B cell (primary cell): ENCODE data around the gene MCF2L. TPM values are rescaled to one million over a fixed set of nuclear protein-coding genes. Genes with fewer than 3 reads are reported as not detected.

Source experiments
- ATAC-seq: fragments of 200-7000 bp; cut with Tn5 transposase; one replicate; pipeline ENCODE4 v1.10.0; 2021; ENCODE audit warnings: low read depth, mild to moderate bottlenecking, moderate number of reproducible peaks, moderate library complexity
- CTCF ChIA-PET: fragments of 350-600 bp; sonication (Branson Sonifier 250); formaldehyde crosslinking; loops from one replicate; lab custom pipeline; 2021; ENCODE audit warnings: antibody characterized with exemption, inconsistent platforms; lab: Charles Lee
- POLR2A ChIA-PET: fragments of 350-600 bp; sonication (Branson Sonifier 250); formaldehyde crosslinking; loops from one replicate; lab custom pipeline; 2021; ENCODE audit warnings: antibody characterized with exemption; lab: Charles Lee
- DNase-seq: peaks from one replicate; pipeline ENCODE4 v3.0.0; 2013
- H2AFZ ChIP-seq: 2 replicates; pipeline ENCODE4 v1.6.1; 2012; ENCODE audit warnings: mild to moderate bottlenecking, low read depth, low read length; ENCODE audit not compliant: insufficient read depth, poor library complexity, severe bottlenecking
- H3K27ac ChIP-seq, 2 donors: 1 replicate in 1 of 2; 2 replicates in 1 of 2; pipeline ENCODE4 v1.5.1; 2012 to 2013; ENCODE audit warnings: low read length in 2 of 2, mild to moderate bottlenecking in 2 of 2, moderate library complexity in 1 of 2
- H3K27me3 ChIP-seq, 4 experiments: fragments of 200-600 bp in 1 of 4; sonication (generic) in 1 of 4; replicated peaks in 1 of 4; 1 replicate in 2 of 4; 2 replicates in 2 of 4; pipeline versions ENCODE4 v1.6.1 to v1.7.0; 2013 to 2016; ENCODE audit warnings: low read length in 3 of 4, mild to moderate bottlenecking in 2 of 4, mixed read lengths in 1 of 4, moderate library complexity in 1 of 4; ENCODE audit not compliant: insufficient read depth in 4 of 4, control insufficient read depth in 3 of 4; ENCODE audit errors: control extremely low read depth in 1 of 4
- H3K36me3 ChIP-seq, 2 experiments: replicated peaks in 1 of 2; 1 replicate in 1 of 2; 2 replicates in 1 of 2; pipeline versions ENCODE4 v1.6.1 to v1.7.1; 2013; ENCODE audit warnings: low read length in 1 of 2; ENCODE audit not compliant: insufficient read depth in 2 of 2, control insufficient read depth in 1 of 2; ENCODE audit errors: control extremely low read depth in 1 of 2, extremely low read depth in 1 of 2
- H3K4me1 ChIP-seq, 2 donors: fragments of 200-600 bp in 1 of 2; sonication (generic) in 1 of 2; 1 replicate in 1 of 2; 2 replicates in 1 of 2; pipeline versions ENCODE4 v1.5.1 to v1.6.1; 2013 to 2017; ENCODE audit warnings: low read length in 2 of 2; ENCODE audit not compliant: control insufficient read depth in 2 of 2, insufficient read depth in 2 of 2
- H3K4me2 ChIP-seq: replicated peaks from 2 replicates; pipeline ENCODE3; 2012; ENCODE audit warnings: mild to moderate bottlenecking, low read depth, low read length; ENCODE audit not compliant: poor library complexity, severe bottlenecking
- H3K4me3 ChIP-seq, 5 experiments: fragments of 200-600 bp in 1 of 5; sonication (generic) in 1 of 5; 1 replicate in 3 of 5; 2 replicates in 2 of 5; pipeline versions ENCODE4 v1.5.1 to v1.7.0; 2011 to 2016; ENCODE audit warnings: low read length in 4 of 5, mild to moderate bottlenecking in 4 of 5, low read depth in 2 of 5, control low read depth in 1 of 5, moderate library complexity in 1 of 5; ENCODE audit not compliant: insufficient read depth in 1 of 5; ENCODE audit errors: control extremely low read depth in 1 of 5, extremely low read depth in 1 of 5
- H3K79me2 ChIP-seq: fragments of 200-600 bp; sonication (generic); one replicate; pipeline ENCODE4 v1.6.0; 2016; ENCODE audit warnings: low read length; ENCODE audit not compliant: control insufficient read depth, insufficient read depth
- H3K9ac ChIP-seq: fragments of 200-600 bp; sonication (generic); 2 replicates; pipeline ENCODE4 v1.6.1; 2017; ENCODE audit warnings: mild to moderate bottlenecking, low read length, moderate library complexity
- H3K9me3 ChIP-seq, 3 donors: one replicate each; pipeline versions ENCODE4 v1.6.1 to v1.7.1; 2013; ENCODE audit warnings: low read length in 2 of 3; ENCODE audit not compliant: control insufficient read depth in 2 of 3, insufficient read depth in 1 of 3; ENCODE audit errors: control extremely low read depth in 1 of 3
- H4K20me1 ChIP-seq: 2 replicates; pipeline ENCODE4 v1.6.0; 2012; ENCODE audit warnings: mild to moderate bottlenecking, low read length; ENCODE audit not compliant: insufficient read depth, control insufficient read depth, poor library complexity, severe bottlenecking
- H3K27ac Mint-ChIP-seq: one replicate; pipeline ENCODE4 v1.8.0; 2021; ENCODE audit warnings: mixed read lengths
- H3K27me3 Mint-ChIP-seq: one replicate; pipeline ENCODE4 v1.8.0; 2021; ENCODE audit warnings: mixed read lengths
- H3K4me1 Mint-ChIP-seq: one replicate; pipeline ENCODE4 v1.8.0; 2021; ENCODE audit warnings: mixed read lengths
- H3K4me3 Mint-ChIP-seq: one replicate; pipeline ENCODE4 v1.8.0; 2021; ENCODE audit warnings: mixed read lengths
- H3K9me3 Mint-ChIP-seq: one replicate; pipeline ENCODE4 v1.8.0; 2022; ENCODE audit warnings: mixed read lengths; ENCODE audit not compliant: insufficient read depth
- EZH2 ChIP-seq: IDR thresholded peaks from 2 replicates; pipeline ENCODE4 v1.6.1; 2012; ENCODE audit warnings: borderline replicate concordance, low read depth, mild to moderate bottlenecking, moderate library complexity, low read length; ENCODE audit not compliant: insufficient read depth, poor library complexity, severe bottlenecking
- WGBS: methylation state at CpG from one replicate; pipeline ENCODE4 v1.1.5; 2013; ENCODE audit warnings: missing lambda C conversion rate; ENCODE audit not compliant: insufficient coverage; 5-methylcytosine and 5-hydroxymethylcytosine counted together
- intact Hi-C: fragments of 100-400 bp; cut with micrococcal nuclease; formaldehyde crosslinking; loops from one replicate; pipeline ENCODE4 v1.10.0; 2022
- polyA plus RNA-seq: library from polyadenylated mRNA; depleted of rRNA; stranded (reverse); fragments of >200 nt; gene quantifications from 2 replicates; pipeline ENCODE4 v1.2.3, GENCODE V29; 2012
- total RNA-seq, 2 donors: library from RNA; stranded (reverse); fragments of 120-200 nt in 1 of 2; gene quantifications; 1 replicate in 1 of 2; 2 replicates in 1 of 2; pipeline versions ENCODE4 v1.2.3 to v1.2.4, GENCODE V29; 2013 to 2022
- TF ChIP-seq, protein P1 (sequence below): fragments of 200-600 bp; IDR thresholded peaks from one replicate; pipeline ENCODE4 v1.8.0; 2022; ENCODE audit warnings: antibody characterized with exemption, mild to moderate bottlenecking

The MCF2L gene
- total and polyA plus RNA-seq, 2 donors (not counting 1 experiment from before 2014, with no cell fraction given): 3.7 to 8.2 TPM

GRCh38 chr13:112983042-112983305, 14.0 kb downstream of the MCF2L start:
- Histone ChIP-seq H3K36me3 (no peaks in the 10 kb centered on the region), H4K20me1 (no peaks in the 10 kb centered on the region), H3K9me3 (peaks cover 0 to 14% (median 0%) of the 10 kb centered on the region in 3 donors), H3K9ac (no peak overlapping the region), H3K4me2 (no peak overlapping the region), H3K27me3 (no peaks in the 10 kb centered on the region), H2AFZ (no peak overlapping the region), H3K79me2 (no peaks in the 10 kb centered on the region), H3K4me1 (no peaks in the 10 kb centered on the region), H3K4me3 (no peak overlapping the region), H3K27ac (no peak overlapping the region)
- Mint-ChIP-seq H3K4me1 (peaks cover 3% of the 10 kb centered on the region), H3K4me3 (no peak overlapping the region), H3K27ac (no peak overlapping the region), H3K27me3 (peaks cover 2% of the 10 kb centered on the region), H3K9me3 (no peaks in the 10 kb centered on the region)
- WGBS: 94% methylated on average over 5 of the region's 5 CpGs
- no peak for ATAC-seq
- DNase-seq: no peak
- intact Hi-C loops: no loop called here
- CTCF ChIA-PET: no interaction called here
- POLR2A ChIA-PET: no interaction called here
- no peak for TF ChIP-seq EZH2
- TF ChIP-seq, protein P1, sequence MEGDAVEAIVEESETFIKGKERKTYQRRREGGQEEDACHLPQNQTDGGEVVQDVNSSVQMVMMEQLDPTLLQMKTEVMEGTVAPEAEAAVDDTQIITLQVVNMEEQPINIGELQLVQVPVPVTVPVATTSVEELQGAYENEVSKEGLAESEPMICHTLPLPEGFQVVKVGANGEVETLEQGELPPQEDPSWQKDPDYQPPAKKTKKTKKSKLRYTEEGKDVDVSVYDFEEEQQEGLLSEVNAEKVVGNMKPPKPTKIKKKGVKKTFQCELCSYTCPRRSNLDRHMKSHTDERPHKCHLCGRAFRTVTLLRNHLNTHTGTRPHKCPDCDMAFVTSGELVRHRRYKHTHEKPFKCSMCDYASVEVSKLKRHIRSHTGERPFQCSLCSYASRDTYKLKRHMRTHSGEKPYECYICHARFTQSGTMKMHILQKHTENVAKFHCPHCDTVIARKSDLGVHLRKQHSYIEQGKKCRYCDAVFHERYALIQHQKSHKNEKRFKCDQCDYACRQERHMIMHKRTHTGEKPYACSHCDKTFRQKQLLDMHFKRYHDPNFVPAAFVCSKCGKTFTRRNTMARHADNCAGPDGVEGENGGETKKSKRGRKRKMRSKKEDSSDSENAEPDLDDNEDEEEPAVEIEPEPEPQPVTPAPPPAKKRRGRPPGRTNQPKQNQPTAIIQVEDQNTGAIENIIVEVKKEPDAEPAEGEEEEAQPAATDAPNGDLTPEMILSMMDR: no peak

- Histone ChIP-seq H3K27me3 (no peaks in the 10 kb centered on the region), H2AFZ (no peak overlapping the region), H3K9ac (no peak overlapping the region), H3K9me3 (peaks cover 0 to 20% (median 0%) of the 10 kb centered on the region in 3 donors), H3K36me3 (no peaks in the 10 kb centered on the region), H3K27ac (no peak overlapping the region), H4K20me1 (no peaks in the 10 kb centered on the region), H3K4me2 (no peak overlapping the region), H3K79me2 (no peaks in the 10 kb centered on the region), H3K4me3 (no peak overlapping the region), H3K4me1 (no peaks in the 10 kb centered on the region)
- ATAC-seq (no peak), DNase-seq (no peak)
- TF ChIP-seq, protein P1: no peak
- no peak for TF ChIP-seq EZH2
- POLR2A ChIA-PET: no interaction called here
- Mint-ChIP-seq H3K4me3 (no peak overlapping the region), H3K9me3 (no peaks in the 10 kb centered on the region), H3K27ac (no peak overlapping the region), H3K4me1 (peaks cover 3% of the 10 kb centered on the region), H3K27me3 (peaks cover 2% of the 10 kb centered on the region)
- CTCF ChIA-PET: no interaction called here
- intact Hi-C loops: no loop called here
- 89% methylated on average over 19 of the region's 27 CpGs for whole genome bisulfite sequencing
Observed at GRCh38 chr13:112983428-112984196, 14.6 kb downstream of the MCF2L start.
